HG03378 (cell line): ENCODE measurements around the gene RBBP5.

Experiments
- ATAC-seq: cut with Tn5 transposase; IDR thresholded peaks from one replicate; pipeline ENCODE4 v1.9.1; 2021; ENCODE audit warnings: mild to moderate bottlenecking, moderate library complexity; ENCODE audit not compliant: unreplicated experiment

The RBBP5 gene

GRCh38 chr1:205057808-205058575 lies 63.8 kb downstream of the RBBP5 start:
- no peak for ATAC-seq

GRCh38 chr1:205056956-205057568 lies 64.7 kb downstream of the RBBP5 start:
- no peak for ATAC-seq

GRCh38 chr1:205056188-205056611 lies 65.6 kb downstream of the RBBP5 start:
- no peak for ATAC-seq

GRCh38 chr1:205054013-205054412 lies 67.8 kb downstream of the RBBP5 start:
- no peak for ATAC-seq

- no peak for ATAC-seq
These were observed 68.5 kb downstream of the RBBP5 start for GRCh38 chr1:205053296-205053695.

- no peak for ATAC-seq
These were observed 69.1 kb downstream of the RBBP5 start for GRCh38 chr1:205052690-205053089.

- ATAC-seq: no peak
These were observed 72.3 kb downstream of the RBBP5 start for GRCh38 chr1:205049479-205049878.

- ATAC-seq: no peak
These were observed 73.4 kb downstream of the RBBP5 start for GRCh38 chr1:205048382-205048781.

GRCh38 chr1:205047764-205048231 lies 74.0 kb downstream of the RBBP5 start:
- no peak for ATAC-seq

- no peak for ATAC-seq
These were observed 74.9 kb downstream of the RBBP5 start for GRCh38 chr1:205046870-205047269.

GRCh38 chr1:205045146-205045545 lies 76.6 kb downstream of the RBBP5 start:
- ATAC-seq: no peak

GRCh38 chr1:205044741-205045140 lies 77.0 kb downstream of the RBBP5 start:
- no peak for ATAC-seq

GRCh38 chr1:205043866-205044265 lies 77.9 kb downstream of the RBBP5 start:
- no peak for ATAC-seq

- no peak for ATAC-seq
These were observed 78.6 kb downstream of the RBBP5 start, which contains the start of gene CNTN2 for GRCh38 chr1:205042911-205043806. CNTN2 (plus strand) TSS chr1:205043212; CDS start chr1:205053186, 9,974 bp downstream.

GRCh38 chr1:205041998-205042910 lies 79.5 kb downstream of the RBBP5 start:
- no peak for ATAC-seq

GRCh38 chr1:205041001-205041715 lies 80.6 kb downstream of the RBBP5 start:
- no peak for ATAC-seq

- no peak for ATAC-seq
These were observed 83.5 kb downstream of the RBBP5 start for GRCh38 chr1:205038132-205038786.

- no peak for ATAC-seq
These were observed 84.2 kb downstream of the RBBP5 start for GRCh38 chr1:205037539-205037938.
